Activated CD8-positive, alpha-beta memory T cell treated with anti-CD3 and anti-CD28 coated beads, Interleukin-2, amount 50 U/mL, for 4 hours (primary cell): ENCODE data around the gene ASB11.
A peak's percentile ranks its signal among the peaks of the same experiment; 100 is the strongest.
"Not testable (repeated sequence)": the region's sequence is repeated elsewhere in the genome, so short reads cannot be mapped to it uniquely, and the experiment has no call there.

Experiments
- DNase-seq: peaks from one replicate; pipeline ENCODE4 v3.0.0-alpha.2; 2020

The ASB11 gene

DNA sequence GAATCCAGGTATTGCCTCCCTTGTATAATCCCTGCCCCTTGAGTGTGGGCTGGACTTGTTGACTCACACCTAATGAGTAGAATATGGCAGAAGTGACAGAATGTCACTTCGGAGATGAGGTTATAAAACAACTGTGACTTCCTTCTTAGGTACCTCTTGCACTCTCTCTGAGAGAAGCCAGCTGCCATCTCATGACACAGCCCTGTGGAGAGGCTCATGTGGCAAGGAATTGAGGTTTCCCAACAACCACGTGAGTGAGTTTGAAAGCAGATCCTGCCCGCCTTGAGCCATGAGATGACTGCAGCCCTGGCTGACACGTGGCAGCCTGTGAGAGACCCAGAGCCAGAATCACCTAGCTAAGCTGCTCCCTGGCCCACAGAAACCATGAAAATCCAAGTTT lies 13.5 kb downstream of the ASB11 start:
- DNase-seq, result no peak

DNA sequence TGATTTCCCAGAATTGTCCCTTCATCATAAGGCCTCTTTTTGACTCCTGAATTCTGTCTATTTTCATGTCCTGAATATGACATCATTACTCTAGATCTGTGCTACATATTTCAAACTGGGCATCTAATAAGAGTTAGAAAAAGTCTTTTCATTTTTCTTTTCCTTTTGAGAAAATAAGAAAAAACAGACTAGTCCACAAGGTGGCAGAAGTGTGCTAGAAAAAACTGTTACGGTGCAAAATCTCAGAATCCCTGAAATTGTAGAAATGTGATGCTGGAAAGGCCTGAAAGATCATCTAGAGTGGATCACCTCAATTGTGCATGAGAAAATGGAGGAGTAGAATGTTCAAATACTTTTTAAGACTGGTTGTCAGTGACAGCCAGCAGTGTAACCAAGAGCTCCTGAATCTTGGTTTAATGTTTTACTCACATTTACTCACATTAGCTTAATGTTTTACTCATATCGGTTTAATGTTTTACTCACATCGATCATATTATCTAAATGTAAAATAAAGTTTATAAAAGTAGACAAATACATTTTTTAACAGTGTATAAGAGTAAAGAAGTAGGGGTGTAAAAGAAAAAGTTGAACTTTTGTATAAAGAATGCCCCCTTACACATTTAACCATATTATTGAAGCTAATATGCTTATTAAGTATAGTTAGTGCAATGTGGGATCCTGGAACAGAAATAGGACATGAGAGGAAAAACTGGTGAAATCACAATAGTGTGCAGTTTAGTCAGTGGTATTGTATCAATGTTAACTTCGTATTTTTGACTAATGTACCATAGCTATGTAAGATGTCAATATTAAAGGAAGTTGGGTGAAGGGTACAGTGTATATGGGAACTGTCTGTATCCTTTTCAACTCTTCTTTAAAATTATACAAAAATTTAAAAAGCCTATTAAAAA lies 15.2 kb downstream of the ASB11 start:
- no peak for DNase-seq

DNA sequence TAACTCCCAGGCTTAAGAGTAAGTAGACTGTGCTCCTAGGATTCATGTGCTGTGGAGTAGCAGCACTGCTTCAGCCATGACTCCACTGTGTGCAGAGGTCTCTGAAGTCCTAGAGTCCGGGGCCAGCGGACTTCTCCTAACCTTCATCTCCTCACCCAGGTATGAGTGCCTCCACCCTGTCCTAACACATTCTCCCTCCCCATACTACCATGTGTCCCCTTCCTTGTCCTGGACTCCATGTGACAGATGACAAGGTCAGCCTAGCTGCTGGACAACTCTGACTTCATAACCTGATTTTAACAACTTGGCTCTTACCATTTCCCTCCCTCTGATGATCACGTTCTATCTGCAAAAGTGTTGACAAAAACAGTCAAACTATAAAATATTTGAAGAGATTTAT lies 16.7 kb downstream of the ASB11 start:
- no peak for DNase-seq

DNA sequence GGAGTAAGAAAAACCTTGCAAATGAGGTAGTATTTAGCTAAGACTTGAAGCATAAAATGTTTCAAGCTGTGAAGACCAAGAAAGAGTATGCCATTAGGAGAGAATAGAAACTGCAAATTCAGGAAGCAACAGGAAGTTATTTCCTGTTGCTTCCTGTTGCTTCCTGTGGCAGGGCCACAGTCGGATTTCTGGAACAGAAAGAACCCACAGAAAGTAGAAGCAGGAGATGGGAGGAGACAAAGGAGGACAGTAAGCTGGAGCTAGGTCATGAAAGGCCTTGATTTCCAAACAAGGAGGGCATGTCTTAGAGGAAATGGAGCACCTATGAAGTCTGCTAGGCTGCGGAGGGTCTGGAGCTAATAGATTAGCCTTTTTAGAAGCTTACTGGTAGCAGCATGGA lies 17.2 kb downstream of the ASB11 start:
- no peak for DNase-seq

DNA sequence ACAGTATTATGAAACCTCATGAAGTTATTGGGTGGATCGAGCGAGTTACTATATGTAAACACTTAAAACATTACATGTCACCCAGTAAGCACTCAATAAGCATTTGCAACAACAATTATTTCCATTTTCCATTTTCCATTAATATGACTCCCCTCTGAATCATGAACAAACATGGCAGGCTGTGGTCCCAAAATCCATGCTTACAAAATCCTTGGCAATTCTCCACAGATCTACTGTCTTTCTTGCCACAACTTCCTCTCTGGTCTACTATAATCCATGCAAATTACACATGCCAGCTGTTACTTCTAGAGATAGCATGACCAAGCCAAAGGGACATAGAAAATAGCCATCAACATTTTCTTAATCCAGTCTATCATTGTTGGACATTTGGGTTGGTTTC lies 22.0 kb downstream of the ASB11 start:
- no peak for DNase-seq

DNA sequence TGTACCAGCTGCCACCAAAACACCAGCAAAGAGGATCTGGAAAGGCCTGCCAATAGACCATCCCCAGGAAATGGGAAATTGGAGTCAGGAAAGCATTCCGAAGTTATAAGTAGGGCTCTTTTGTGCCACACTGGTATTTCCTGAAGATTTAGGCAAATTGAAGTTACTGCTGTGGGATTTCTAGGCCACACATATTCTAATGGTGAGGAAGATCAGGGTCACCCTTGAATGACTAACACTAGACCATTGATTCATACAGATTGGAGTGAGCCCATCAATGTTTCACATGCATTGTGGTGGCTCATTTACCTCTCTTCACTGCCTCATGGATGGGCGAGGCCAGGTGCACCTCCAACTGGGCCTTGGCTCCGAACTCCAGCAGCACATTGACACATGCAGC lies 22.6 kb downstream of the ASB11 start:
- DNase-seq, result no peak

DNA sequence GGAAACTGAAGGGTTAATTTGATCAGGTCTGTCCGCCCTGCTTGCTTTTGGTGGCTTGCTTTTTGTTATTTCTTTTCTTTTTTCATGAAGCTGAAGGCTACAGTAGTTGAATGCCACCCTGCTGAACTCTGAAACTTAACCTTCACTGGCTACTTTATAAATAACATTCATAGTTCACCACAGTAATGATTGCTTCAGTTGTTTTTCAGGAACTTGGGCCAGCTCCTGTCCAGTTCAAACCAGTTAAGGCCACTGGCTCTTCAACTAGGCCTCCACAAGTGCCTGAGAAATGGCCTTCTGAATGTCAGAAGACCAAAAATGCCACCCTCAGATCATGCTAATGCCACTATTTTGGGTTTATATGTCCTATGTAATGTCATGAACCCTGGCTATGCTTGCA lies 37.8 kb downstream of the ASB11 start:
- DNase-seq, result no peak

DNA sequence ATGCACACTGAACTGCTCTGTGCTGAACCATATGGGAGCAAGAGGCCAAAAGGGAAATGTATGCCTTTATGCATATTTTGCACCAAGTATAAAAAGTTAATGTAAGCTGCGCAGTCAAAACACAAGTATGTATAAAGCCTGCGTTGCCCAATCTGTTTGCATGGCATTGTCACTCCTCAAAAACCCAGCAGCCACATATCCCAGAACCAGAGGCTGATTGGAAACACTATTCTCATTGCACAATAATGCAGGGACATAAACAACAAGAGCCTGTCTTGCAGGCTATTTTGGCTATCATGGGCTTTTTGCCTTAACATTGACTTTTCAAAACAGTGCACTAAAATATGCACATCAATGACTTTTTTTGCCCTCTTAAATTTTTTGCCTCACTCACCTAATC lies 40.5 kb downstream of the ASB11 start:
- DNase-seq, result no peak

DNA sequence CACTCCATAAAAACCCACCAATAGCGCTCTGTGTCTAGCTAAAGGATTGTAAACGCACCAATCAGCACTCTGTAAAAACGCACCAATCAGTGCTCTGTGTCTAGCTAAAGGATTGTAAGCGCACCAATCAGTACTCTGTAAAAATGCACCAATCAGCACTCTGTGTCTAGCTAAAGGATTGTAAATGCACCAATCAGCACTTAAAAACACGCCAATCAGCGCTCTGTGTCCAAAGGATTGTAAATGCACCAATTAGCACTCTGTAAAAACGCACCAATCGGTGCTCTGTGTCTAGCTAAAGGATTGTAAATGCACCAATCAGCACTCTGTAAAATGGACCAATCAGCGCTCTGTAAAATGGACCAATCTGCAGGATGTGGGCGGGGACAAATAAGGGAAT lies 42.2 kb downstream of the ASB11 start:
- DNase-seq, result not testable (repeated sequence)

DNA sequence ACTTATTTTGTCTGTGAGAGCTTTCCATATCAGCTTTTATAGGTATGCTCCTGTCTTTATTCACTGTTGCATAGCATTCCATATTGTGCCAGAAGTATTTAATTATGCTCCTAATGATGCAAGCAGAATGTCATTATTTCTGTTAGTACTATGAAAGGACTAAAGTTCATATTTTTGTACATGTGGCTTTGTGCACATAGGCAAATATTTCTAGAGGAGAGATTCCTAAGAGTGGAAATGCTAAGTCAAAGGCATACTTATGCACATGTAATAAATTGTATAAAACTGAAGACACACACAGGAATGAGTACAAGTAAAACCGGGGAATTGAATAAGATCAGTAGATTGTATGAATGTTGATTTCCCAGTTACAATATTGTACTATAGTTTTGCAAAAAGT lies 43.7 kb downstream of the ASB11 start:
- no peak for DNase-seq

DNA sequence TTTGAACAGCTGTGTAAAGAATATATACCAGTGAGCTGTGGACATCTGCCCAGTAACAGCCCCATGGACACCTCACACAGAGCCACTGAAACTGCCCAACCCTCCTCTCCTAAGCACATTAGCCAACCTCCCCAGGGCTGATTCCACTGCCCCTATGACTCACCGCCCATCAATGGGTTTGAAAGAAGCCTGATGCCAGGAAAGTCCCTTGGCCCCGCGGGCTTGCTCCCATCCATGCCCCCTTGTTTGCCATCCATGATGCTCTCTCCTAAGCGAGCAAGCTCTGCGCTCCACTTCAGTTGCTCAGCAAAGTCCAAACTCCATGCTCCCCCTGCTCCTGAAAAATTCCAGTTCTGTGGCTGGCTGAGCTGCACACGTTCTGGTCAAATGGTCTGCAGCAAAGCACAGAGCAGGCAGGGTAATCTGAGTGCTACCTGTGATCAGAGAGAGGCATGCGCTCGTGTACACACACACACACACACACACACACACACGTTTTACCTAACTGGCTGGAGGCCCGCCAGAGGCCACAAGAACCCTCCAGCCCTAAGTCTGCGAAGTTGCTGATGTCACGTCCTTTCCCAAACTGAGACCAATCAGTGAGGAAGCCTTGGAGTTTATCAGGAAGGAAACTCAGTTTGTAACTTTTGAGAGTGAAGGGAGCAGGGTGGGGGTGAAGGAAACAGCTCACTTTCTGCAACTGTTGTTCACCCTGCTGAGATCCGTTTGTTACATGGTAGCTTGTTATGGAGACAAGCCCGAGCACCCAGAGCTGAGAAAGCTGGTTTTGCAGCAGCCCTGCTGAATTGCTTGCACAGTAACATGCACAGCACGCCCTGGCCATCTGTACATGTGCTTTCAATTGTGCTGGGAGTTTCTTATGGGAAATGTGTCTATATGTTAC lies 45.6 kb downstream of the ASB11 start, which contains the start of gene ASB9:
ASB9 (minus strand) TSS at position 466 of the 904 bp plus-strand sequence; CDS start at position 257, 209 bp downstream.
- no peak for DNase-seq

DNA sequence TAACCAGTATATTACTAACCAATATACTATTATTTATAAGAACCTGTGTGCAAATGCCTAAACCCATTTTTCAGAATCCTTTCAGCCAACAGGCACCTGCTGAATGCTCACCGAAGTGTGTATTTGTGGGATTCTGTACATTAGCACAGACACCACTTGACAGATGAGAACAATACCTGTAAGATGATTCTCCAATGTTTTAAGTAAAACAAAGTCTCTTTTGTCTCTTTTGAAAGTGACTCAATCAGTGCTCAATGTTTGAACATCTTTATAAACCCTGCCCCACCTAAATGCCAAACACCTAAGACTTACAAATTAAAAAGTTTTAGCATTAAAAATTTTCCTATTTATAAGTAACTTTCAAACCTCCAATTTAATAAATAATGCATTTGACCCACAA lies 46.3 kb downstream of the ASB11 start:
- no peak for DNase-seq

DNA sequence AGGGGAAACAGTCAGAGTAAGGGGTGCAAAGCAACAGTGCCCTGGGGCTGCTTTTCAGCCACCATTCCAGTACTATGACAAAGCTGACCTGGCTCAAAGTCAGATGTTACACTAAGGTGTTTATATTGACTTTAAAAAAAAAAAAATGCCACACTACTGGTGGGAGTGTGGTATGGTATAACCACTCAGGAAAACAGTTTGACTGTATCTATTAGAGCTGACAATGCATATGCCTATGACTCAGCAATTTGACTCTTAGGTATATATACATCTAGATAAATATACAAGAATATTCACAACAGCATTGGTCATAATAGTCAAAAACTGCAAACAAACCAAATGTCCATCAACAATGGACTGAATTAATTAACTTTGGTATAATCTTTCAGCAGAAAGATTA lies 60.6 kb downstream of the ASB11 start:
- DNase-seq, result no peak

DNA sequence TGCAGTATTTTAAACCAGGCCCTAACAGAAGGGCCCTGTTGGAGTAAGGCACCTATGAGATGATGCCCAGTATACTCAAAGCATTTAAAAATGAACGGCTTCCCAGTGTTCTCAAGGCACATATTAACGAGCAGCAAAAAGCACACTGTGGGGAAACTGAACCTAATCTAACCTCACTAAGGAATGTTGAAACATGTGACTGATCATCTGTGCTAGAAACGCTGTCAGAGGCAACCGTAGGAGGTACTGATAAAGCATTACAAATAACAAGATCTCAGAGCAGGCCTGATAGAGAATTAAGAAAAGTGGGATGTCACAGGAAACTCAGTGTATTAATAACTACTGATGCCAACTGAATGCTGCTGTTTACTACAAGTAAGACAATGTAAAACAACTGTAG lies 69.5 kb downstream of the ASB11 start:
- no peak for DNase-seq

DNA sequence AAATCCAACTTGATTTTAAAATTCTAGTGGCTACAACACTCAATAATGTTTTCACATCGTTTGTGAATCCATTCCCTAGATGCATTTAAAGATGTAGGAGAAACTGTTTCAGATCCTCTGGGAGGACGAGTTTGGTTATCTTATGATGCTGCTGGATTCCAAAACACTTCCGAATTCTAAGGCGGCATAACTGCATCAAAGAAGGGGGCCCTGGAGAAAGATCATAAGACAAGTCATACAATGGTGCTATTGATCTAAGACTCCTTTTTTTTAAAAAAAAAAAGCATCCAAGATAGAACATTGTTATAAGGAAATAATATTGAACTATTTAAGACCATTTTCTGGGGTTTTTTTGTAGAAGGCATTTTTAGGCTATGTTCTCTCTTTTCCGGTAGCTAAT lies 71.0 kb downstream of the ASB11 start:
- DNase-seq, result no peak

DNA sequence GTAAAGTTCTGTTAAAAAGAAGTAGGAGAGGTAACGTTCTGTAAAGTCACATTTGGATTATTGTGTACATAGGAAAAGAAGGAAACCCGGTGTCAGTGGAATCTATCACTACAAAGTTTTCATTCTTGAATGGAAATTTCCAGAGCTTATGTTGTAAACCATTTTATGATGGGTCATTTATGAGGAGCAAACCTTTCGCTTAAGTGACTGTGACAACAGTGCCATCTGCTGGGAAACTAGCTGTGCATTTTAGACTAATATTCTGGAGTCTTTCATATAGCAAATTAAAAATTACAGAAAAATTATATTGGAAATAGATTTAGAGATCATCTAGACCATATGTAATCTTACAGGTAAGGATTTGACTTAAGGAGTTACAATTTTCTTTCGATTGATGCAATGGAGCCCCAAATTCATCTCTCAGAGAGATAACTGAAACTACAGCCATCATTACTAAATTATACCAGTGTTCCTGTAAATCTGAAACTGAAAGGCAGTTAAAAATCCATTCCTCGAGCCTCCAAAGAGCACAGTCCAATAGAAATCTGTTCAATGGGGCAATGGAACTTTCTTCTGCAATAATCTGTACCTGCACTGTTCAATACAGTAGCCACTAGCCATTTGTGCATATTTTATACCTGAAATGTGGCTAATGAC lies 72.4 kb downstream of the ASB11 start:
- peak; percentile 36 for DNase-seq

DNA sequence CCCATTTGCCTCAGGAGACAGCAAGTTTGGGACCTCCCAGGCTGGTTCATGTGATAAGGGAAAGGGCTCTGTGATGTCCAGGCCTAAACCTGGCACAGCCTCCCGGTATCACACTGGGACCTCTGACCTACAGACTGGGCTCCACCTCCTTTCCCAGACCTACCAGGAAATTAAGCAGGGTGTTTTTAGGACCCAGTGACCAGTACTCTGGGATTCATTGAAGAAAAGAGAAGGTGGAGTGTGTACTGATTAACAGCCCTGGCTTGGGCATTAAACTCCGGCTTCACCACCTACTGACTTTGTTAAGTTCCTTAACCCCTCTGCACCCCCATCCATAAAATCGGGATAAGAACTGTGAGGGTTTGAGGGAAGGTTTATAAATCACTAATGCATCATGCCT lies 74.1 kb downstream of the ASB11 start:
- DNase-seq, result no peak

DNA sequence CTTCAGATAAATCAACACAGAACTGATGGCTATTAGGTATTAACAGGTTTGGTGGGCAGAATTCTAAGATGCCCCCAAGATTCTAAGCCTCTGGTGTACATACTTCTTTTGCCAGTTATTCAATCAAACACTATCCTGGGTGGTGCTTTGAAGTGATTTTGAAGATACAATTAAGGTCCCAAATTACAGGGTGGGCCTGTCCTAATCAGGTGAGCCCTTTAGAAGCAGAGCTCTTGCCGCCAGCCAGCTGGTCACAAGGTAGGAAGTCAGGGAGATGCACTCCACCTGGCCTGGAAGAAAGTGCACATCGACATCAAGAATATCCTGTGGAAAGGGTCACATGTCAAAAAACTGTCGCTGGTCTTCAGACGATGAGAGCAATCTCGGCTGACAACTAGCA lies 75.0 kb downstream of the ASB11 start:
- no peak for DNase-seq

DNA sequence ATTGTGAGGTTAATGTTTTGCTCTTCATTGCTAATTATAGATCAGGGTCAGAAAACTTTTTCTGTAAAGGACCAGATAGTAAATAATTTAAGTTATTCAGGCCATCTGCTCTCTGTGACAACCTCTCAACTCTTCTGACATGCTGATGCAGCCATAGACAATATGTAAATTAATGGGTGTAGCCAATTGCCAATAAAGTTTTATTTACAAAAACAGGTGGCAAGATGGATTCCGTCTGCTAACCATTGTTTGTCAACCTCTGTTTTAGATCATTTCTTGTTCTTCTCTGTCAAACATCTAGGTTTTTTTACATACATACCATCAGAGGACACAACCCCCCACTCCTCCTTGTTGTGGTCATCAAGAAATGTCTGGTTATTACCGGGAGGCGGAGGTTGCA lies 79.3 kb downstream of the ASB11 start:
- no peak for DNase-seq

DNA sequence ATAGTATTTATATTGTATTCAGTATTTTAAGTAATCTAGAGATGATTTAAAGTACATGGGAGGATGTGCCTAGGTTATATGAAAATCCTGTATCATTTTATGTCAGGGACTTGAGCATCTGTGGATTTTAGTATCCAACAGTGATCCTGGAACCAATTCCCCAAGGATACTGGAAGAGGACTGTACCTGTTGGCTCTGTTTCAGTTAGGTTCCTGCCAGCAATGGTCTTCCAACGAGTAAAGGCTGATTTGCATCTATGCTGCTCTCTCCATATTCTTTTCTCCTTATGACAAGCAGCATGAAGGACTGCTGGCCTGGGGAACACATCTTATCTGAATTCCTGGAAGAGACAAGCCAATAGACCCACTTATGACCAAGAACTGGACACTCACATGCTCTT lies 80.4 kb downstream of the ASB11 start:
- no peak for DNase-seq

DNA sequence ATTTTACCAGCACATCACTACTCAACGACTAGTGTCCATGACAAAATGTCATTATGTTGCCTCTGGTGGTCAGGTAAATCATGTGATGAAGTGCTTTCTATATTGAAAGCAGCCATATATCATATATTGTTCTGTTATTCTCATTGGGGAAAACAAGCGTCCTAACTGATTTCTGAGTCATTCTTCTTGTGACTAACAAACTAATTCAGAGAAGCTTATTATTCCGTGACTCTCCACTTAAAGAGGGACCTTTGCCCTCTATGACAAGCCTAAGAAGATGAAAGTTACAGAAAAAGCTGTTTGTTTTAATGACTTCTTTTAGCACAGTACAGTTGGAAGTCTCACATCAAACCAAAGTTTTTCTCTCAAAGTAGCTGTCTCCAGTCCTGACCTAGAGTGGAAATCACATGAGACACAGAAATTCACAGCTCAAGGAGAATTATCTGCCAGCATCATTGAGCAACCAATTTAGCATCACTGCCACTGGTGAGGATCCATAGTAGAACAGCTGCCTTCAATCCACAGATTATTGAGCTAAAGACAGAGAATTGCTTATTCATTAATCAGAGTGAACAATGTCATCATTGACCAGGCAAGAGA lies 81.9 kb downstream of the ASB11 start:
- DNase-seq, result no peak
